ENCODE results near the gene C6orf141.
A peak's percentile ranks its signal among the peaks of the same experiment; 100 is the strongest.

C6orf141 gene

GRCh38 chr6:49550492-49551077, at the start of gene C6orf141:
TSS of gene C6orf141 (plus strand) at chr6:49550668. CDS start at chr6:49550793, 125 bp downstream.
- no peak for FAIRE-seq

- no peak for FAIRE-seq
These were observed 45.8 kb upstream of the C6orf141 start for GRCh38 chr6:49504666-49505065.

GRCh38 chr6:49506569-49507111, 43.8 kb upstream of the C6orf141 start:
- FAIRE-seq = no peak

DNA sequence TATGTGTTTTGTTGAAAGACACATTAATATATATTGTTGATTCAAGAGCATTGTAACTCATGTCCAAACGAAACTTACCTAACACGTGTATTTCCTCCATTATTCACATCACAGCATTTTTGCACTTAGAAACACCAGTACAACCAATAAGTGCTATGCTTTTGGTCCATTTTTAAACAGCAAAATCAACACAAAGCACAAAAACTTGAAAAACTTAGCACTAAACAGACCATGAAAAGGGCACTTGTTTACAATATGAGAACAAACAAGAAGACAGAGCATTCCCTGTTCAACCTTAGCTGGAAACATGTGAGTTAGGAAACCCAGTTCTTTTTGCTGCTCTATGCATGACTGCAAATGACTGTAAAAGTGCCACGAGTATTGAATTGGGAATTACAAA, 41.1 kb upstream of the C6orf141 start:
- FAIRE-seq = no peak

DNA sequence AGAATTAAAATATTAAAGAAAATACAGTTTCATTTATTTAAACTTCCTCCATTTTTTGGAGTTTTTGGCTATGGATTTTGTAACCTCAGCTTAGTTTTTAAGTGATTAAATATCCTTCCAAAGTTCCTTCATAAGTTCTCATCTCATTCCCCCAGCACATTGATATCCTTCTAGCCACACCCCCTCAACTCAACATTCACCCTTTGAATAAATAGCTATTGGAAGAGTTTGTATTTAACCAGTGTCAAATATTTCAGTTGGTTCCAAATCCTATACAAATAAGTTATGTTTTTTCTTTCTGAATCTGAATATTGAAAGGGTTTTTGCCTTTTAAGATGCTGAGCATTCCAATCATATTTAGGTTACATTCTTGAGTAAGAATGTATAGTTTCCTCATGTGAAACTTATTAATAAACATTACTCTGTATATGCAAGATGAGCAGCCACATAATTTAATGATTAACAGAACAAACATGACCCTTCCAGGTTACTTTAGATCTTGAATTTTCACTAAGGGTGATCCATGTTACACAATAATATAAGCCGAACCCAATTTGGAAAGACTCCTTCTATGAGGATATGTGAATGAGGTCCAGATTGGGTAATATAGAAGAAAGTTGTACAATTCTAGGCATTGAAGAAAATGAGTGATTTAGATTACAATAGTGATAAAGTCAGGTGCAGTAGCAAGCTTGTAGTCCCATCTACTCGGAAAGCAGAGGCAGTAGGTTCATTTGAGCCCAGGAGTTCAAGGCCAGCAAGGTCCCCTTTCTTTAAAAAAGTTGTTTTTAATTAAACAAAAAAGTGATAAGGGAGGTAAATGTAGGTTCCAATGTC, 37.1 kb upstream of the C6orf141 start:
- no peak for FAIRE-seq

DNA sequence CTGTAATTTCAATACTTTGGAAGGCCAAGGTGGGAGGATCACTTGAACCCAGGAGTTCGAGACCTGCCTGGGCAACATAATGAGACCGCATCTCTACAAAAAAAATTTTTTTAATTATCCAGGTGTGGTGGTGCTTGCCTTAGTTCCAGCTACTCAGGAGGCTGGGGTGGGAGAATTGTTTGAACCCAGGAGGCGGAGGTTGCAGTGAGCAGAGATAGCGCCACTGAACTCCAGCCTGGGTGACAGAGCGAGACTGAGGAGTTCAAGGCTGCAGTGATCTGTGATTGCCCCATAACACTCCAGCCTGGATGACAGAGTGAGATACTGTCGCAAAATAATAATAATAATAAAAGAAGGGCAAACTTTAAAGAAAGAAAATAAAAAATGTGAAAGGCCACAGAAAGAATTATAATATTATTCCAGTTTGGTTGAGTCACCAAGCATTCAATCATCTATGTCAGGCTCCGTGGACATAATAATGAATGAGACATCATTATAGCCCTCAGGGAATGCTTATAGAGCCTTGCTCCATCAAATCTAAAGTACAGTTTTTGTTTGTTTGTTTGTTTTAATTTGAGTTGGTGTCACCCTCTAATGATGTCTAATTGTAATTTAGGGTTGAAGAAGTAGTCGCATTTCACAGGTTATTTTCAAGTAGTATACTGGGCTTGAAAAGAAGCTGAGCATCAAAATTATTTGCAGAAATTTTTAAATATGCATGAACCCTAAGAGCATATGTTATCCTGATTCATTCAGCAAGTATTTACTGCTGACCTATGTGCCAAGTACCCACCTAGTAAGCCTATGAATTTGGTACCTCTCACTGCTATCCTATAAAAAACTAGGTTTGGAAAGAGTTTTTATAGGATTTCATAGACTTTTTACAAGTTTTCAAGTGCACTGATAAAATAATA, 35.6 kb upstream of the C6orf141 start:
- FAIRE-seq = no peak

DNA sequence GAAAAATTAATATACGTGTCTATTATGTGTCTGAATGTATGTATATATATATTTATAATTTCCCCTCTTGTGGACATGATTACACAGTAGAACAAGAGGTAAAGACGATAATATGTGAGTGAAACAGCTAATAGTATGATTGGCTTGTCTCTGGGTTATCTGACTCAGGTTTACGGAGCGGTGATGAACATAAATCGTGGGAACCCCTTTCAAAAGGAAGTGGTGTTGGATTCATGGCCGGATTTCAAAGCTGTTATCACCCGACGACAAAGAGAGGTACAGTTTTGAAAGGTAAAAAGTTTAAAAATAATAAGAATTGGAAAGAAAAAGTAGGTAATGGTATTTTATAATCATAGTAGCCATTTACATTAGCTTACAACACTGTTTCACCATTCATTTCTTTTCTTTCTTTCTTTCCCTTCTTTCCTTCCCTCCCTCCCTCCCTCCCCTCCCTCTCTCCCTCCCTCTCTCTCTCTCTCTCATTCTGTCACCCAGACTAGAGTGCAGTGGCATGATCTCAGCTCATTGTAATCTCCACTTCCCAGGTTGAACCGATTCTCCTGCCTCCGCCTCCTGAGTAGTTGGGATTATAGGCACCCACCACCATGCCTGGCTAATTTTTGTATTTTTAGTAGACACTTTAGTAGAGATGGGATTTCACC, 34.9 kb upstream of the C6orf141 start:
- FAIRE-seq = no peak

- FAIRE-seq = no peak
These were observed 34.3 kb upstream of the C6orf141 start for GRCh38 chr6:49516147-49516505.

GRCh38 chr6:49517919-49518318, 32.5 kb upstream of the C6orf141 start:
- no peak for FAIRE-seq

- FAIRE-seq = no peak
These were observed 30.8 kb upstream of the C6orf141 start for GRCh38 chr6:49519660-49520059.

GRCh38 chr6:49522710-49523593, 27.5 kb upstream of the C6orf141 start:
- FAIRE-seq = no peak

DNA sequence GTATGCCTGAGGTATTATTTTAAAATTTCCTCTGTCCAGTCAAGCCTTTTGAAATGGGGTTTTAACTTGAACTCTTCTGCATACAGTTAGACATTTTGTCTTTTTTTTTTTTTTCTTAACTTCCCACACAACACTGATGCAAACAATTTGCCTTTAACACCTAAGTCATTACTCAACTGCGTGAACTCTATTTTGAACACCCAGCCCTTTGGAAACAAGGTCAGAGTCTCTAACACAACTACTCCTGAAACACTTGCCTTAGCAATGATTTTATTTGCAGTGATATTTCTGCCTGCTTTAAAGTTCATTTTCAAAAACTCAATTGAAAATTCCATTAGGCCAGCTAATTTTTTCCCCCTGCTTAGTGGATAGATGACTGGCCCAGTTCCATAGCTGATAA, 26.6 kb upstream of the C6orf141 start:
- no peak for FAIRE-seq

DNA sequence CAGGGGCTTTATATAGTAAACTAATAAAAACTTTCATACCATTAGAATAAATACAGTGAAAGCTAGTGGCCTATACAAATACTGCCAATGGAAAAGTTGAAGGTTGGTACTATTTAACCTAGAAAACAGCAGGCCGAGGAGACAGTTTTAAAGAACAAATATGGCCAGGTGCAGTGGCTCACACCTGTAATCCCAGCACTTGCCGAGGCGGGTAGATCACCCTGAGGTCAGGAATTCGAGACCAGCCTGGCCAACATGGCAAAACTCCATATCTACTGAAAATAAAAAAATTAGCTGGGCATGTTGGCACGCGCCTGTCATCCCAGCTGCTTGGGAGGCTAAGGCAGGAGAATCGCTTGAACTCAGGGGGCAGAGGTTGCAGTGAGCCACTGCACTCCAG, 25.9 kb upstream of the C6orf141 start:
- FAIRE-seq = no peak

GRCh38 chr6:49526598-49526997, 23.9 kb upstream of the C6orf141 start:
- FAIRE-seq = no peak

- no peak for FAIRE-seq
These were observed 23.1 kb upstream of the C6orf141 start for GRCh38 chr6:49527320-49527719.

- FAIRE-seq = no peak
These were observed 21.9 kb upstream of the C6orf141 start for GRCh38 chr6:49528571-49528970.

DNA sequence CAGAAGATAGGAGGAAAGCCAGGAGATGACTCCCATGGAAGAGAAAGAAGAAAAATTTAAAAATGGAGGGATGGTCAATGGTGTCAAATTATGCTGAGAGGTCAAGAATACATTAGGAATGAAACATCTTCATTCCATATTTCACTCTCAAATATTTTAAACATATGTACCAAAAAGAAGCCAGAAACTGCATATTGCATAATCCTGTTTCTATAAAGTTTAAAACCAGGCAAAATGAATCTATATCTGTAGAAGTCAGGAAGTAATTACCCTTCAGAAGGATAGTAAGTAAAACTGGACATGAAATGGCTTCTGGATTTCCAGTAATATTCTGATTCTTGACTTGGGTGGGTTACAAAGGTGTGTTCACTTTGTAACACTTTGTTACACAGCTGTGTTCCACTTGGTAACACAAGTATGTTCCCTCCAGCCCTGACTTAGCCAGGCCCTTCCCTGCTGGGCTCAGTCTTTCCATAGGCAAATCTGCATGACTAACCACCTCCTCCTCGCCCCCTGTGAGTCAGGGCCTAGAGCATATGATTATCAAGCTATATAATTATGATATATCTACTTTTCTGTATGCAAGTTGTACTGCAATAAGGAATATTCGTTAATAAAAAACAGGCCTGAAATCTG, 20.2 kb upstream of the C6orf141 start:
- no peak for FAIRE-seq

DNA sequence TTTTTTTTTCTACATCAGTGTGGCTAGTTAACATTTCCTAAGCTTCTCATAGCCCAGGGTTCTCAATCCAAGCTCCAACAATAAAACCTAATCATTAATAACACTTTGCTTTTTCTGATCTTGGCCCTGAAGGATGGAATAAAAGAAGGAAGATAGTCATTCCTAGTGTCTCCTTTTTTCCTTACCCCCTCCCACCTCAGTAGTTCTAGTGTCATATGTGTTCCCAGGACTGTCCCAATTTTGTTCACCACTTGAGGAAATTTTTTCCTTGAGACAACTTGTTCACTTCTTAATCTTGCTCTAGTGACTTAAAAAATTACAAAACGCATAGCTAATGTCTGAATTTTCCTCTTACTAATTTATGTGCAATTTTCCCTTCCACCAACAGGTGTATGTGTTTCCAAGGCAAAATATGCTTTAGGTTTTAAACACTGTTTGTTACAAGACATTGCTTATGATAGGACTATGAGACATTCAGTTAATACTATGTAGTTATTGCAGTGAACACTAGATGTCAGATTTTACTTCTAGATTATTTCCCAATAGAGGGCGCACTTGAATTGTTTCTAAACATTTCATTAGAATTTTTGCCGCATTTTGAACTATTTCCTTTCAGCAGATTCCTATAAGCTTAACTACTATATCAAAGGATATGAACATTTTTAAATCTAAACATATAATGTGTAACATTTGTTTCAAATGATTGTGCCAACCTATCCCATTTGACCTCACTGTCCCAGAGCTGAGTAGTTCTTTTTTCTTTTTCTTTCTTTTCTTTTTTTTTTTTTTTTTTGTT, 18.5 kb upstream of the C6orf141 start:
- FAIRE-seq = peak; percentile 97

- no peak for FAIRE-seq
These were observed 14.7 kb upstream of the C6orf141 start for GRCh38 chr6:49535795-49536194.

DNA sequence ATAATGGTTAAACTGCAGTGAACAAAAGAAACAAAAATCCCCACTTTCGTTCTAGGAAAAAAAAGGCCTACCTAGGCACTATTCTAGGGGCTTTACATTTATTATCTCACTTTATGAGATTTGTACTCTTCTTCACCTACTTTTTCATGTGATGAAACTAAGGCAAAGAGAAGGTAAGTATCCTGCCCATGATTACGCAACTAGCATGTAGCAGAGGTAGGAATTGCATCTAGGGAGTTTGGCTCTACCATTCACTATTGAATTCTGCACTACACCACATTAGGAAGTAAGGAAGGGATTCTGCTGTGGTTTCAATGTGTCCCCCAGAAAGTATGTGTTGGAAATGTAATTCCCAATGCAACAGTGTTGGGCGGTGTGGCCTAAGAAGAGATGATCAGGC, 11.4 kb upstream of the C6orf141 start:
- FAIRE-seq = no peak

Measured in G401.6 (cell line).